Smooth muscle cell of the pulmonary artery (primary cell): ENCODE data around the gene MRPL50. TPM values are rescaled to one million over a fixed set of nuclear protein-coding genes. Genes with fewer than 3 reads are reported as not detected.

ENCODE experiments used
- total RNA-seq: library from RNA; depleted of rRNA; stranded (reverse); fragments of >200 nt; gene quantifications from 2 replicates; pipeline ENCODE4 v1.2.3, GENCODE V29; 2014

Gene MRPL50
- total RNA-seq, result 8.3 and 9.4 TPM in 2 replicates

GRCh38 chr9:101398068-101398929 is at the start of gene MRPL50, which contains the start of gene ZNF189:
Gene MRPL50, minus strand, starts transcription at chr9:101398618. Its CDS starts 26 bp downstream, at chr9:101398592.
Gene ZNF189, plus strand, starts transcription at chr9:101398851. Its CDS starts 306 bp downstream, at chr9:101399157.

GRCh38 chr9:101435601-101436079 is 37.2 kb upstream of the MRPL50 start, which contains the start of gene ALDOB:
Gene ALDOB, minus strand, starts transcription at chr9:101435774. Its CDS starts 4,887 bp downstream, at chr9:101430887.

GRCh38 chr9:101384873-101385536 is 13.4 kb downstream of the MRPL50 start, which contains the start of gene BAAT:
Gene BAAT, minus strand, starts transcription at chr9:101385006. Its CDS starts 13,602 bp downstream, at chr9:101371404.

Other genes starting within 250 kb of the MRPL50 start
- gene BAAT, start 13.6 kb downstream of the MRPL50 start, total RNA-seq, result 0.07 TPM in 1 of 2 replicates, not detected in the other
- gene ZNF189, start 233 bp upstream of the MRPL50 start, total RNA-seq, result 12.6 and 17.5 TPM in 2 replicates
- gene ALDOB, start 37.2 kb upstream of the MRPL50 start, total RNA-seq, result not detected in 2 replicates
- gene RNF20, start 135.2 kb upstream of the MRPL50 start, total RNA-seq, result 26.3 and 36.2 TPM in 2 replicates
- gene PPP3R2, start 196.4 kb upstream of the MRPL50 start, total RNA-seq, result not detected in 2 replicates